HG02970 (cell line): ENCODE data around the gene GRIK4.

ENCODE experiments used
- ATAC-seq: cut with Tn5 transposase; IDR thresholded peaks from one replicate; pipeline ENCODE4 v1.9.1; 2021; ENCODE audit warnings: mild to moderate bottlenecking, moderate library complexity, moderate number of reproducible peaks; ENCODE audit not compliant: unreplicated experiment, low FRiP score

The GRIK4 gene

GRCh38 chr11:120819437-120820365, 308.2 kb downstream of the GRIK4 start:
- no peak for ATAC-seq

DNA sequence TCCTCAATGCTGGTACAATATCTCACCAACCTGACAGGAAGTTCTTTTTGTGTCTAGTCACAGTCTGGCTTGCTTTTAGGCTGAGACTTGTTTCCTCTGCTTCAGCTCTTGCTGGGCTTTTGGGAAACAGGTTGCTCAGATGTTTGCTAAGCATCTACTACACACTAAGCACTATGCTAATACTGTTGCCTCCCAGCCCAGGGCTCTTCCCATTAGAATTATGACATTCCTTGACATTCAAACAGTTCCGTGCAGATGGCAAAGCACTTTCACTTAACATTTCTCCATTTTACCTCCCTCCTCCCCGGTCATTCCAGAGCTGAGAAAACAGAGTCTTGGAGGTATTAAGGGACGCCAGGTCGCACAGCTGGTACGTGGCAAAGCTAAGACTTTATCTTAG, 311.6 kb downstream of the GRIK4 start:
- ATAC-seq = no peak

DNA sequence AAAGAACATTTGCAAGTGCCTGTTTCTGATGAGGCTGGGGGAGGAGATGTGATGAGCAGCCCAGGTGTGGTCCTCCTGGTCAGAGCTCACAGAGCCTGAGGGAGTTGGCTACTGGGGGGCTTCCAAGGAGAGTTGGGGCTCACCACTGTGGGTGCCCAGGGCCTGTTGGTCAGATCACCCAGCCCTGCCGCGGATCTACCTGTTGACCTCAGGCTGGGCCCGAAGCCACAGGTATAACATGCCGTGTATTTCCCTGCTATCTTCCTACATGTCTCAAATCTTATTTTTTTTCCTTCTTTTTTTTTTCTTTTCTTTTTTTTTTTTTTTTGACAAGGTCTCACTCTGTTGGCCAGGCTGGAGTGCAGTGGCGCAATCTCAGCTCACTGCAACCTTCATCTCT, 312.7 kb downstream of the GRIK4 start:
- no peak for ATAC-seq

DNA sequence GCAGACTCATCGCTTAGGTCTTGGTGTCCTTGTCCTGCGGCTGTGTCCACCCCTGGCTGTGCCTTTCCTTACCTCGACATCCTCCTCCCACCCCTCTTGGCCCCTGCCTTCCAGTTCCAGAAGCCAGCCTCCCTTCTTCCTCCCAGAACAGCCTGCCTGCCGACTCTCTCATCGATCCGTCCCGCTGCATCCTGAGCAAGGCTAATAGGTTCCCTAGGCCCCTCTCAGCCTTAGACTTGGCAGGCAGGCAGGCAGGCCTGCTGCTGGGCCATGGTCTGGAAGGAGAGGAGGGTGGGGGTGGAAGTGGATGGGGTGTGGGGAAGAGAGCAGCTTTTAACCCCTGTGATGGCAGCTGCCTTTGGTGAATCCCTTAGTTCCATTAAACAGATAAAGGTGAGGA, 315.6 kb downstream of the GRIK4 start:
- no peak for ATAC-seq

DNA sequence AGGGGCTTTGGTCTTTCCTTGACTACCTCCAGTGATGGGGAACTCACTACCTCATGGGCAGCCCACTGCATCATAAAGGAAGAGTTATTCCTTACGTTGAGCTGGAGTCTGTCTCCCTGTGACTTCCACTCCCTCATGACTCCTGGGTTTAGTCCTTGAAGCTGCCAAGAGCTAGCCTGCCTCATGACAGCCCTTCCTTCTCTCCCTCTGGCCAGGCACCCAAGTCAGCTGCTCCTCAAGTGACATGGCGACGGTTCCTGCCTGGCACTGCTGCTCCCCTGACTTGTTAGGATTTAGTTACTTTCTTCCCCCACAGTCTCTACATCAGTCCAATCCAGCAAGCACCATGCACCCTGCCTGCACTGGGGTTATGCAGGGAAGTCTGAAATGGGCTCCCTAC, 316.3 kb downstream of the GRIK4 start:
- ATAC-seq = no peak

- no peak for ATAC-seq
Measured at GRCh38 chr11:120828847-120829246, 317.3 kb downstream of the GRIK4 start.

DNA sequence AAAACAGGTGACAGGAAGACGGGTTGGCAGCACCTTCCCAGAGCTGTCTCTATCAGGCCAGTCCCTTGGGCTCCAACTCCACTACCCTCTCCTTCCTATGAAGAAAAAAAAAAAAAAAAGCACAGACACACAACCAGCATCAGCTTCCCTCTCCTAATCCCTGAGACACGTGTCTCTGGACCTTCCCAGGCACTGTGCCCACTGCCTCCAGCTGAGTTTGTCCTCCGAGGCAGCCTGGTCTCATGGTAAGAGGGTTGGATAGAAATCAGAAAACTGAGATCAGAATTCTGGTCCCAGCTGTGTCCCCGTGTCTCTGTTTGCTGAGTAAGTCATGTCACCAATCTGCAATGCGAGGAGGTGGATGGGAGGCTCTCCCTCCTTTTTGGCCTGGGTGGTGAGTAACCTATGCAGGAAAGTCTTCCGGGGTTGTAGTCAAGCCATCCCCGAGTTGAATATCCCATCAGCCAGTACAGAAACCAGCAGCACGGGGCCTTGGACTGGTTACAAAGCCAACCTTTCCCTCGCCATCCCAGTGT, 318.6 kb downstream of the GRIK4 start:
- no peak for ATAC-seq

DNA sequence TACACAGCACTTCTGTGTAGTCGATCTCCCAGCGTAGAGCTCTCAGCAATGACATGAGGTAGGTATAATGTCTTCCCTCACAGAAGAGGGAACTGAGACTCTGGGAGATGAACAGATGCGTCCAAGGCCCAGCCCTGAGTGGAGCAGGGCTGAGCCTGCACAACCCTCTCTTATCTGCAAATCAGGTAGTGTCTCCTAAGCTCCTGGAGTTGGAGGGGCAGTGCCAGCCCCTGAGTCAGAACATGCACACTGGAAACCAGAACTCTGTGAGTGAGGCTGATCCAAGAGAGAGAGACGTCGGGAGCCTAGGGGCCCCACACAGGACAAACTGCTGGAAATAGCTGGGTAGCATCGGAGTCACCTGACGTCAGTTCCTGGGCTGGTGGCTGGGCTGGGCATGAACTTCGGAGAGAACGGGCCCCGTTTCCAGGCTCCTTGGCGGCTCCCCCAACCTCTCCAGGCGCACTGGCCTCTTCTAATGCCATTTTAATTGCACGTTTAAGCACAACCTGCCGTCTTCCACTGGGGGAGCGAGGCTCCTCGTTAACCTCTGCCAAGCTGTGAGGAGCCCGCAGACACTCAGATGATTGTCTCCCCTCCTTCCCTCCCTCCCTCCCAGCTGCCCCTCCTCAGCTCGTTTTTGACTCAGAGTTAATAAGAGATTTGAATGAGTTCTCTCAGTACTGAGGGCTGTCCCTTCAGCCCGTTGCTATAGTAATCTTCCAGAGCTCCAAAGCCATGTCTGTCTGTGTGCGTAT, 321.1 kb downstream of the GRIK4 start:
- no peak for ATAC-seq

DNA sequence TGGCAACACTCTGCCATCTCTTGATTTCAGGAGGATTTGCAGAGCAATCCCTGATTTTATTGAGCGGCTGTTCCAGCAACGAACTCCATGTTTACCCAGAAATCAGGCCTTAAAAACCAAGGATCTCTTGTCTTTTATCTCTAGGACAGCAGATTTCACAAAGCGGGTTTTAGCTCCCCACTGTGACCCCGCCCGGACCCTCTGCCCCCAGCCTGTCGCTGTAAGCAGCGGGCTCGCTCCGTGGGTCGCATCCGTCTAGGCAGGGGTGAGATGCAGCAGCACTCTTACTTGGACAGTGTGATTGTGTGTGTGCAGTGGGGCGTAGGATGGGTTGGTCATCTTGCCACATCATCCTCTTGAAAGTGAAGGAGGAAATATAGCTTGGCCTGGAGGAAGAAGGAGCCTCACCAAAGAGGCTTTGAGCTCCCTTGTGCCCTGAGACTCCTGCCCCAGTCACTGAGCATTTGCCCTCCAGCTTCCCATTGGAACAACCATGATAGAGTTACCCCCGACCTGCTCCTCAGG, 323.2 kb downstream of the GRIK4 start:
- ATAC-seq = no peak

- no peak for ATAC-seq
Measured at GRCh38 chr11:120835601-120836228, 324.2 kb downstream of the GRIK4 start.

DNA sequence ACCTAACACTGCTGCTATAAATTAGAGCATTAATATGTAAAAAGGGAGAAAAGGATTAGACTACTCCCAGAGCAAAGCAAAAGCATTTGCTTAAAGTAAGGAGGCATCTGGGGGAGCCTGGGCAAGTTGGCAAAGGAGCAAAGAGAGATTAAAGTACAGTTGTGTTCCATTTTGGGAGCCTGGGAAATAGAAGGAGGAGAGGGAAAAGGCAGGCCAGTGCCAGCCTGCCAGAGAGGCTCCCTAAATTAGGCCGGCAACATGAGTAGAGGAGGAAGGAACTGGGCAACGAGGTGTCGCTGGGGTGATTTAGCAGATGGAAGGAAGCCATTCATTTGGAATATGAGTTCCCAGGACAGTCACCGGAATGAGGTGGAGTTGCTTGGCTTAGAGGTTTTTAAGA, 326.1 kb downstream of the GRIK4 start:
- no peak for ATAC-seq

- ATAC-seq = no peak
Measured at GRCh38 chr11:120839201-120839600, 327.7 kb downstream of the GRIK4 start.

GRCh38 chr11:120839846-120840402, 328.4 kb downstream of the GRIK4 start:
- ATAC-seq = no peak

DNA sequence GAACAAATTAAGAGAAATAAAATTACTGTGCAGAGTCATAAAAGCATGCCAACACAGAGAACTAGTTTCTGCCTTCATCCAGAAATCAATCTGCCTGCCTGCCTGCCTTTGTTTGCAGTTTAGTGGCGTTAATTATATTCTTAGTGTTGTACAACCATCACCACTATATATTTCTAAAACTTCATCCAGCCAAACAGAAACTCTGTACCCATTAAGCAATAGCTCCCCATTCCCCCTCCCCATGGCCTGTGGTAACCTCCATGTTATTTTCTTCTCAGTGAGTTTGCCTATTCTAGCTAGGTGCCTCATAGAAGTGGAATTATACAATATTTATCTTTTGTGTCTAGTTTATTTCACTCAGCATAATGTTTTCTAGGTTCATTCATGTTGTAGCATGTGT, 329.1 kb downstream of the GRIK4 start:
- ATAC-seq = no peak

DNA sequence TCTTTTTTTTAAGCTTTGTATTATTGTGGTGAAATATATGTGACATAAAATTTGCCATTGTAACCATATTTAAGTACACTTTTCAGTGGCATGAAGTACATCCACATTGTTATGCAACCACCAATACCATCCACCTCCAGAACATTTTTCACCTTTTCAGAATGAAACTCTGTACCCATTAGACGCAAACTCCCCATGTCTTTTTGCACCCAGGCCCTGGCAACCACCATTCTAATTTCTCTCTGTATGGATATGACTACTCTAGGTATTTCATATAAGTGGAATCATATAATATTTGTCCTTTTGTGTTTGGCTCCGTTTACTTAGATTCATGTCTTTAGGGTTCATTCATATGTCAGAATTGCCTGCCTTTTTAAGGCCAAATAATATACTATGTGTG, 329.5 kb downstream of the GRIK4 start:
- ATAC-seq = no peak

- ATAC-seq = no peak
Measured at GRCh38 chr11:120842195-120842594, 330.6 kb downstream of the GRIK4 start.

- ATAC-seq = no peak
Measured at GRCh38 chr11:120853435-120853834, 341.9 kb downstream of the GRIK4 start.

DNA sequence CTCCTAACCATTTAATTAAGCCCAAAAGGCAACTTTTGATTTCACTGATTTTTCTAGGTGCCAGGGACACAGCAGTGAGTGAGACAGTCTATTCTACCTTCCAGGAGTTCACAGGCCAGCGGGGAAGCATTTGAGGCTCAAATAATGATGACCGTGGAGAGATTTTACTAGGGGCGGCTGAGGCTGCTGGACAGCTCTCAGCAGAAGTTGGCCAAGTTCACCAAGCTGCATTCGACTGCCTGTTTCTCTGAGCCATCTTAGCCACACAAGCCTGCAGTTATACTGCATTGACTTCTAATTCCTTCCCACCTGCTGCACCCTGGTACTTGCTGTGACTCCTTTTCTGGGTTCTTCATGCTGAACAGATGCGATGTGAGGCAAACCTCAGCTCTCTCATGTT, 343.4 kb downstream of the GRIK4 start:
- no peak for ATAC-seq

DNA sequence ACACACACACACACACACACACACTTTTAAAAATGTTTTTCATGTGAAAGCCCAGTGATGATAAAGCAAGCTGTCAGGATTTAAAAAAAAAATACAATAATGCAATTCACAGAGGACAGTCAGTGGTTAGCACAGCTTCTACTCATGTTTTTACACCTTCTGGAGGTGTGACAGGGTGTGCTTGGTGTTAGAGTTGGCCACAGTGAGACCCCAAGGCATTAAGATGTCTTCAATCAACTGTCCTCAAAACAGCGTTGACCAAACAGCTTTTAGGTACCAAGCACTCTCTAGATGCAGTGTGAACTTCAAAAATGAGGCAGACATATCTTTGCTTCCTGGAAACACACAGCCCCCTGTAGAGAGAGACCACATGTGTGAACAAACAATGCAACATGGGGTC, 346.0 kb downstream of the GRIK4 start:
- no peak for ATAC-seq

DNA sequence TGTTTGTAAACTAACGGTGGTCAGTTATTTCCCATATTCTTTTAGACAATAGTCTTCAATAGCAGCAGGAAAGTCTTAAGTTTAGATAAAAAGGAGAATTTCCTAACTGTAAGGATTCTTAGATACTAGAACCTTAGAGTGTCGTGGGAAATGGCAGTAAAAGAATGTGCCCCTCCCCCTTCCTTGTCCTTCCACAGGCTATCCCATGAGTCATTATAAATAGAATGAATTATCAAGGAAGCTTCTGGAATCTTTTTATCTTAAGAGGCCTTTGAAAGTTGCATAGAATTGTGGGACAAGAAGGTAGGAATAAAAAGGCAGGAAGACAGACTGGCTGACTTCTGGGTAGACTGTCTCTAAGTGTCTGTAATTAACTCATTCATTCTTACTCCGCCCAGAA, 347.2 kb downstream of the GRIK4 start:
- no peak for ATAC-seq
